Fibroblast of villous mesenchyme (primary cell): ENCODE measurements around the gene GPR37. TPM values are rescaled to one million over a fixed set of nuclear protein-coding genes. Genes with fewer than 3 reads are reported as not detected.

ENCODE experiments used
- DNase-seq: peaks from one replicate; pipeline ENCODE4 v3.0.0-alpha.2; 2010; ENCODE audit warnings: low read depth
- H3K4me3 ChIP-seq: 2 replicates; pipeline ENCODE4 v1.5.1; 2011; ENCODE audit warnings: low read depth, mild to moderate bottlenecking, low read length
- total RNA-seq: library from RNA; depleted of rRNA; stranded (reverse); fragments of >200 nt; gene quantifications from 2 replicates; pipeline ENCODE4 v1.2.3, GENCODE V29; 2012
- TF ChIP-seq, protein P1 (sequence below): IDR thresholded peaks from 2 replicates; pipeline ENCODE4 v1.5.1; 2012; ENCODE audit warnings: low read depth, mild to moderate bottlenecking, low read length; ENCODE audit not compliant: insufficient read depth

The GPR37 gene
- total RNA-seq, 1 donor: 5.6 TPM

- TF ChIP-seq, protein P1, sequence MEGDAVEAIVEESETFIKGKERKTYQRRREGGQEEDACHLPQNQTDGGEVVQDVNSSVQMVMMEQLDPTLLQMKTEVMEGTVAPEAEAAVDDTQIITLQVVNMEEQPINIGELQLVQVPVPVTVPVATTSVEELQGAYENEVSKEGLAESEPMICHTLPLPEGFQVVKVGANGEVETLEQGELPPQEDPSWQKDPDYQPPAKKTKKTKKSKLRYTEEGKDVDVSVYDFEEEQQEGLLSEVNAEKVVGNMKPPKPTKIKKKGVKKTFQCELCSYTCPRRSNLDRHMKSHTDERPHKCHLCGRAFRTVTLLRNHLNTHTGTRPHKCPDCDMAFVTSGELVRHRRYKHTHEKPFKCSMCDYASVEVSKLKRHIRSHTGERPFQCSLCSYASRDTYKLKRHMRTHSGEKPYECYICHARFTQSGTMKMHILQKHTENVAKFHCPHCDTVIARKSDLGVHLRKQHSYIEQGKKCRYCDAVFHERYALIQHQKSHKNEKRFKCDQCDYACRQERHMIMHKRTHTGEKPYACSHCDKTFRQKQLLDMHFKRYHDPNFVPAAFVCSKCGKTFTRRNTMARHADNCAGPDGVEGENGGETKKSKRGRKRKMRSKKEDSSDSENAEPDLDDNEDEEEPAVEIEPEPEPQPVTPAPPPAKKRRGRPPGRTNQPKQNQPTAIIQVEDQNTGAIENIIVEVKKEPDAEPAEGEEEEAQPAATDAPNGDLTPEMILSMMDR: no peak
- H3K4me3 ChIP-seq: no peak overlapping the region
- DNase-seq: peak; percentile 25
Observed at GRCh38 chr7:124718032-124718766, 47.4 kb downstream of the GPR37 start.

GRCh38 chr7:124716894-124717293 is 48.7 kb downstream of the GPR37 start:
- TF ChIP-seq, protein P1: no peak
- no peak for DNase-seq
- no peak overlapping the region for H3K4me3 ChIP-seq

GRCh38 chr7:124713086-124713485 is 52.5 kb downstream of the GPR37 start:
- no peak for DNase-seq
- TF ChIP-seq, protein P1: no peak
- no peak overlapping the region for H3K4me3 ChIP-seq

- H3K4me3 ChIP-seq: no peak overlapping the region
- TF ChIP-seq, protein P1: no peak
Observed at GRCh38 chr7:124712017-124712416, 53.6 kb downstream of the GPR37 start.

DNA sequence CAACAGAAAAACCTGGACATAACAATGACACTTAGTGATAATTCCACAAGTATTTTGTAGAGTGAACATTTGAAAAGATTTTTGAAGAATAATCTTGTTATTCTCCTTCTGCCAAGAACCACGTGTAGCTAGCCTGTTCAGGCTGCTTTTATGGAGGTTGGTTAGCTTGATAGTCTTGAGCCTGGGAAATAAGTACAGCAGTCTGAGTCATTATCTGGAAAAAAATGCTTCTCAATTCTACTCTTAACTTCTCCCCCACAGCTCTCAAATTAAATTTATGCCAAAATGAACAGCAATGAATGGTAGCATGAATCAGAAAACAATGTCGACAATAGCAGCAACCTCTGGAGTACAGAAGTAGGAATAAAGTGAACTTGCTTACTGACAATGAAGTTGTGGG is 63.2 kb downstream of the GPR37 start:
- H3K4me3 ChIP-seq: no peak overlapping the region
- TF ChIP-seq, protein P1: no peak
- peak; percentile 34 for DNase-seq

More at GRCh38 chr7:124712017-124712416, 53.6 kb downstream of the GPR37 start:
- DNase-seq: no peak

- H3K4me3 ChIP-seq: no peak overlapping the region
- TF ChIP-seq, protein P1: no peak
- DNase-seq: peak; percentile 59
Observed at GRCh38 chr7:124701955-124702354, 63.6 kb downstream of the GPR37 start.

- DNase-seq: peak; percentile 44
- no peak overlapping the region for H3K4me3 ChIP-seq
- TF ChIP-seq, protein P1: no peak
Observed at GRCh38 chr7:124700655-124701054, 64.9 kb downstream of the GPR37 start.
